HUDEP-2 (cell line): ENCODE measurements around the gene TBC1D9B.
A peak's percentile ranks its signal among the peaks of the same experiment; 100 is the strongest.
"Not testable (repeated sequence)": the region's sequence is repeated elsewhere in the genome, so short reads cannot be mapped to it uniquely, and the experiment has no call there.

ENCODE experiments used
- DNase-seq, 76 experiments: peaks; one replicate each; lab custom pipeline; 2025; ENCODE audit not compliant: unreplicated experiment in 76 of 76; lab: John Stamatoyannopoulos, UW

Gene TBC1D9B

GRCh38 chr5:179840766-179841165 lies 66.9 kb downstream of the TBC1D9B start:
- no peak for DNase-seq

- no peak for DNase-seq
Observed at GRCh38 chr5:179840321-179840720, 67.4 kb downstream of the TBC1D9B start.

- DNase-seq = no peak
Observed at GRCh38 chr5:179839328-179840256, 68.1 kb downstream of the TBC1D9B start.

- no peak for DNase-seq
Observed at GRCh38 chr5:179837076-179838011, 70.4 kb downstream of the TBC1D9B start.

- no peak for DNase-seq
Observed at GRCh38 chr5:179836225-179837019, 71.3 kb downstream of the TBC1D9B start.

GRCh38 chr5:179834871-179835270 lies 72.8 kb downstream of the TBC1D9B start:
- DNase-seq = not testable (repeated sequence)

- DNase-seq = no peak
Observed at GRCh38 chr5:179834120-179834519, 73.6 kb downstream of the TBC1D9B start.

GRCh38 chr5:179833709-179834070 lies 74.0 kb downstream of the TBC1D9B start:
- DNase-seq = no peak

GRCh38 chr5:179833056-179833708 lies 74.5 kb downstream of the TBC1D9B start:
- DNase-seq = no peak

- no peak for DNase-seq
Observed at GRCh38 chr5:179832039-179832745, 75.5 kb downstream of the TBC1D9B start.

GRCh38 chr5:179830818-179831468 lies 76.8 kb downstream of the TBC1D9B start:
- DNase-seq = no peak

- no peak for DNase-seq
Observed at GRCh38 chr5:179829732-179830435, 77.8 kb downstream of the TBC1D9B start.

- DNase-seq = no peak
Observed at GRCh38 chr5:179828756-179829421, 78.8 kb downstream of the TBC1D9B start.

GRCh38 chr5:179827680-179828079 lies 80.0 kb downstream of the TBC1D9B start:
- peak in 13 of 76 experiments; percentile 7 to 33 (median 18) for DNase-seq

GRCh38 chr5:179825655-179826182 lies 82.0 kb downstream of the TBC1D9B start:
- no peak for DNase-seq

GRCh38 chr5:179824745-179825112 lies 83.0 kb downstream of the TBC1D9B start:
- no peak for DNase-seq

GRCh38 chr5:179823937-179824744 lies 83.6 kb downstream of the TBC1D9B start:
- no peak for DNase-seq
